Head of caudate nucleus (tissue), 42 donors: ENCODE results near the gene ADAMTSL3.

Experiments
- DNase-seq, 42 donors: peaks; one replicate each; pipeline versions ENCODE4 v3.0.0 to v3.0.0-alpha.2; 2020 to 2021; ENCODE audit warnings: mixed read lengths in 7 of 42
- intact Hi-C: fragments of 100-400 bp; cut with DNase I; formaldehyde crosslinking; loops from one replicate; pipeline ENCODE4 v1.15.0; 2022

Gene ADAMTSL3

GRCh38 chr15:83848315-83849050 is 194.6 kb downstream of the ADAMTSL3 start:
- intact Hi-C loops = no loop called here
- DNase-seq = no peak

DNA sequence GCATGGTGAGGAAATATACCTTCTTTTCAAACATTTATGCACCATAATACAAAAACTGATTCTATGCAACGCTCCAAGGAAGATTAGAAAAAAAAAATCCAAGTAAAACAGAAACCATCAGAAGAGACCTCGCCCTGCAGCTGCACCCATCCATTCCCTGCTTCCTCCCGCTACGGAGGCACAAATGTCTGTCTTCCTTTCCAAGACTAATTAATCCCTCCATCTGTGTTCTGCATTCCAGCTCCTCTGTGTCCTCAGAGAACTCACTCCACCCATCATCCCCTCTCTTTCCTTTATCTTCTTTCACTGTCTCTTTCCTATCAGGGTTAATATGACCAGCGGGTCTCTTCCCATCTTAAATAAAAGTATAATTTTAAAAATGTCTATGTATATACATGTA is 196.1 kb downstream of the ADAMTSL3 start:
- intact Hi-C loops = no loop called here
- DNase-seq = no peak

DNA sequence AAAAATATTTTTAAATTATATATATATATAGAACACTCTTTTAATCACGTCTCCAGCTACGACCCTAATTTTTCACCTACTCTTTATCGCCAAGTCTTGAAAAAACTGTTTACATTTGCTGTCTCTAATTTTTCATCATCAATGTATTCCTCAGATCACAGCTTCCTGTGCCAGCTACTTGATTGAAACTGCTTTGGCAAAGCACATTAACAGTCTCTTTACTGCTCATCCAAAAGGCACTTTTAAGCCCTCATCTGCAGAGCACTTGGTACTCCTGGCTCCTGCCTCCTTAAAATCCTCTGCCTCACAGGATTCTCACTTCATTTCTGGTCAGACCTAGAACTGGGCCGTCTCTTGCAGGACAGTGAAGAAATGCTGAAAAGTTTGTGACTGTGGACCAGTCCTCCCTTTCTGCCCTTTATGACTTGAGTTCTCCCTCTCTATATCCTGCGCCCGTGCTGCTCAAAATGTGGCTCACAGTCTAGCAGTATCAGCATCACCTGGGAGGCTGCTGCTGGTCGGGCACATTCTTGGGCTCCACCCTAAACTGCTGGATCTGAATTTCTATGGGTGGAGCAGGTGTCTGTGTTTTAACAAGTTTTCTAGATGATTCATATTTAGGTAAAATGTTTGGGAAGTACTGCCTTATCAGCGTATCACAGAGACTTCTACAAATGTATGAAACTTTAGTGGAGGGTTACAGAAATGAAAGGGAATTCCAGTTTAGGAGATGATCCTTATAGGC is 196.8 kb downstream of the ADAMTSL3 start:
- DNase-seq = no peak
- intact Hi-C loops = no loop called here

GRCh38 chr15:83853232-83853631 is 199.3 kb downstream of the ADAMTSL3 start:
- intact Hi-C loops = no loop called here
- DNase-seq = no peak

GRCh38 chr15:83854321-83854720 is 200.4 kb downstream of the ADAMTSL3 start:
- intact Hi-C loops = no loop called here
- no peak for DNase-seq

DNA sequence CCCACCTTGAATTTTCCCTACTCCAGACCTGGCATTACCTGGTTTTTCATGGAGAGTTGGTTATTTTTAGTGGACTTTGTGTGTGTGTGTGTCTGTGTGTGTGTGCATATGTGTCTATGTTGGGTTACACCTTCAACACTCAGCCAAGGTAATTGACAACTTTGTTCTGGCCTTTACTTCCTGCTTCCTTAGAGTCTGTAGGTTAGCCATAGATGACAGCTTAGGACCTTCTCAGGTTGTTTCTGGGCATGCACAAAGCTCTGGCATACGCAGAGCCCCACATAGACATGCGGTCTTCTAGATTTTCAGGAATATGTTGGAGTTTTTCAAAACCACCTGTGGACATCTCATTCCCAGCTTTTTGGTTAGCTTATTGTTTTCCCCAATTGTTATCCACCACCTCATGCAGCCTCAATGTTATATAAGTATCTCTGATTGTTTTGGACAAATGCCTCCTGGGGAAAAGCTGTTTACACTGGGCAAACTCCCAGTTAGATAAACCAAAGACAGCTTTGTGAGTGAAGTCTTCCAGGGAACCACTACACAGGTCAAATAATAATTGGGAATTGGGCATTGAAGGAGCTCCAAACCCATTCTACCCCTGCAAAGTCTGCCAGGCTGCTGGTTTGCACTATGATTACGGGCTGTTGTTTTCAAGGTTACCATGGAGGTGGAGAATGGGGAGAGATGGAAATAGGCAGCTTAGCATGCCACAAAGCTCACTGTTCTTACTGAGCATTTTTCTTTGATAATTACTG is 201.2 kb downstream of the ADAMTSL3 start:
- intact Hi-C loops = no loop called here
- no peak for DNase-seq

- intact Hi-C loops = no loop called here
- DNase-seq = no peak
Measured at GRCh38 chr15:83855956-83856355, 202.0 kb downstream of the ADAMTSL3 start.

- intact Hi-C loops = no loop called here
- no peak for DNase-seq
Measured at GRCh38 chr15:83858820-83859505, 205.0 kb downstream of the ADAMTSL3 start.

GRCh38 chr15:83866692-83867091 is 212.8 kb downstream of the ADAMTSL3 start:
- intact Hi-C loops = no loop called here
- DNase-seq = no peak

- intact Hi-C loops = no loop called here
Measured at GRCh38 chr15:83869341-83869740, 215.4 kb downstream of the ADAMTSL3 start.

GRCh38 chr15:83871808-83872559 is 218.1 kb downstream of the ADAMTSL3 start:
- intact Hi-C loops = no loop called here

More at GRCh38 chr15:83869341-83869740, 215.4 kb downstream of the ADAMTSL3 start:
- DNase-seq = no peak

DNA sequence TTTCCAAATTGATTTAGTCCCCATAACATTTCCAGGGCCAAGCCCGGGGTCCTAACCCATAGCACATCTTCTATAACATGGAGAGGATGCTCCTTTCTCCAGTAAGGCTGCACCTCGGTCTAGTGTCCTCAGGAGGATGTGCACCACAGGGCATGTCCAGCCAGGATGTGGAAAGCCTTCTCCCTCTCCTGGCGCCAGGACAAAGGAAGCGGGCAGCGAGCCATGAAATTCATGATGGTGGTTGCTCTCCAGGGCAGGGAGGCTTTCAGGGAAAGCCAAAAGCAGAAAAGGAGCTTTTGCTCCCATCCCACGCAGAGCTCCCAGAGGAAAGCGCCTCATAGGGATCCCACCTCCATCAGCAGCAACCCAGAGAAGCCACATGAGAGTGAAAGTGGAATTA is 220.0 kb downstream of the ADAMTSL3 start:
- intact Hi-C loops = no loop called here
- no peak for DNase-seq

More at GRCh38 chr15:83871808-83872559, 218.1 kb downstream of the ADAMTSL3 start:
- DNase-seq = peak in 26 of 42 donors; percentile 7 to 71 (median 34)

DNA sequence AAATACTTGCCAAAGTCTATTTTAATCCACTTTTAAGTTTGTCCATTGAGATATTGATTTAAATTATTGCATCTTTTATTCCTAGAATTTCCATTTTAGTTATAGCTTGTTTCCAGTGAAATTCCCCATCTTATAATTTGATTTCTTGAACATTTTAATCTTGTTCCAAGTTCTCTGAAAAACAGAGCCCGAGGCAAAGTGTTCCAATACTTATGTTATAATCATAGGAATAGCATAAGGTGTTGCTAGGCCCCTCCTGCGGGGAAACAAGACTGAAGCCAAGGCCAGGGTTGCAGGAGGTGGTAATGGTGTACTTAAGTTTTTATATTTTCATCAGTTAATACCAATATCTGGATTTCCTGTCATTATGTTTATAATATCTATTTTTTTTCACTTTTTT is 226.6 kb downstream of the ADAMTSL3 start:
- no peak for DNase-seq
- intact Hi-C loops = no loop called here

GRCh38 chr15:83881156-83881555 is 227.2 kb downstream of the ADAMTSL3 start:
- no peak for DNase-seq

GRCh38 chr15:83886321-83886720 is 232.4 kb downstream of the ADAMTSL3 start:
- intact Hi-C loops = no loop called here
- no peak for DNase-seq

More at GRCh38 chr15:83881156-83881555, 227.2 kb downstream of the ADAMTSL3 start:
- intact Hi-C loops = no loop called here

DNA sequence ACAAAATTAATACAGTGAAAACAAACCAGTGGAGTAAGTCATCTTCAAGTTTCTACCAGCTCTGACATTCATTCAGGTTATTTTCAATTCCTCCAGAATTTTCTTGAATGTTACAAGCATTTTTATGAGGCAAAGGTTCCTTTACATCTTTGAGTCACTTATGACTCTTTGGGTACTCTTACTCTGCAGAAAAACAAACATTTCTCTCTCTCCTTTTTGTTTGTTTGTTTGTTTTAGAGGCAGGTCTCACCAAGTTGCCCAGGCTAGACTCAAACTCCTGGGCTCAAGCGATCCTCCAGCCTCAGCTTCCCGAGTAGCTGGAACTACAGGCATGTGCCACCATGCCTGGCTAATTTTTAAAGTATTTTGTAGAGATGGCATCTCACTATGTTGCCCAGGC is 233.5 kb downstream of the ADAMTSL3 start:
- DNase-seq = no peak
- intact Hi-C loops = no loop called here

DNA sequence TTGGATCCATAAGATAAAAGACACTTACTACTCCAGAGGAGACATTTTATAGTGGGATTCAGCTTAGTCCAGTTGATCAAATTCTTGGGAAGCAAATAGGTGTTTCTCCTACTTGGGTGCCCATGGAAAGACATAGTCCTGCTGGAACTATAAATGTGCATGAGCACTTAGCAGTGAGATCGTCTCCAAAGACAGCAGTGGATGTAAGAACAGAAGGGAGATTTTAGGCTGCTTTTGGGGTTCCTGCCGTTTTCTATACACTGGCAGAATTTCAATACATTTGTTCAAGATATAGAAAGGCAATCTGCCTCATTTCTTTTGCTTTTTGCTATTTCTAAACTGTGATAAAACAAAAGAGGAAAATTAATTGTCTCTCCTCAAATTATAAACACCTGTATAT is 234.0 kb downstream of the ADAMTSL3 start:
- intact Hi-C loops = no loop called here

GRCh38 chr15:83889995-83890394 is 236.1 kb downstream of the ADAMTSL3 start:
- DNase-seq = no peak
- intact Hi-C loops = no loop called here

More for the DNA sequence above, 234.0 kb downstream of the ADAMTSL3 start:
- DNase-seq = no peak

DNA sequence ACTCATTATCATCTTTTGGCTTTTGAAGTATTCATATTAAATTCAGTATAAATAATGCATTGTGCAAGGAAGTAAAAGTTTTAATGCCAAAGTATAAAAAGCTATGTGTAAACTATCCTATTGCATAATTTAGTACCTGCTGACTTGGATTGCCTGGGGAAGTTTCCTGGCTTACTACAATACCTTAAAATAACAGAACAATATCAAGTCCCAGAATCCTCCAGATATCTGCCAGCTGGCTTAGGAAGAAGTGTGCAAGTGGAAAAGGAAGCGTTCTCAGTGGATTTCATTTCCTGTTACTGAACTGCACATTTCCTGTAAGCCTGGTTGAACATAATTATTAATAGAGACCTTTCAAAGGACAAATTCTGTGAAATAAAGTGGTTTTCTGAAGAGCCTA is 236.7 kb downstream of the ADAMTSL3 start:
- intact Hi-C loops = no loop called here
- no peak for DNase-seq
